ENCODE results near the gene ADCY2.

Gene ADCY2

DNA sequence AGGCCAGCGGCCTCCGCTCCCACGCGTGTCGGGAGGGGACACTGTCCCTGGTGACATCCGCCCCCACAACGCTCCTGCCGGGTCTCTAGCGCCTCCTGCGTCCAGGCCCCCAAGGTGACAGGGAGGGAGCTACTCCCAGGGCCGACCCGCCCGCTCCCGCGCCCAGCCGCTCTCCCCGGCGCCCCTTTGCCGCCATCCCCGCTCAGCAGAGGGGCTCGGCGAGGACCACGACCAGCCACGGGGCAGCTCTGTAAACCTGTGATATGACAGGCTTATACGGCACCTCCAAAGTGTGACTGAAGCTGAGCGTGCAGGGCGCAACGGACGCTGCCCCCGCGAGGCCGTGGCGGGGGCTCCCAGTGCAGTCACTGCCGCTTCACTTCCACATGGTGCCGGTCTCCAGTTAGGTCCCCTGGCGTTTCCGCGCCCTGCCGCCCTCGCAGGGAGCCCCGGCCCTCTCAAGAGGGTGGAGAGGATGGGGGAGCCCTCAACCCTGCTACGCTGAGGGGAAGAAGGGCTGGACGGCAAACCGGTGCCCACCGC is 978 bp upstream of the ADCY2 start:
- DNase-seq (ENCODE audit: low read depth, low spot score), result no peak
- in situ Hi-C loops (cut with HindIII; ENCODE audit: low sequenced_read_pairs), result no loop called here
- no peak overlapping the region for H3K4me3 ChIP-seq (ENCODE audit: low read depth, low read length)
- TF ChIP-seq, protein P1, sequence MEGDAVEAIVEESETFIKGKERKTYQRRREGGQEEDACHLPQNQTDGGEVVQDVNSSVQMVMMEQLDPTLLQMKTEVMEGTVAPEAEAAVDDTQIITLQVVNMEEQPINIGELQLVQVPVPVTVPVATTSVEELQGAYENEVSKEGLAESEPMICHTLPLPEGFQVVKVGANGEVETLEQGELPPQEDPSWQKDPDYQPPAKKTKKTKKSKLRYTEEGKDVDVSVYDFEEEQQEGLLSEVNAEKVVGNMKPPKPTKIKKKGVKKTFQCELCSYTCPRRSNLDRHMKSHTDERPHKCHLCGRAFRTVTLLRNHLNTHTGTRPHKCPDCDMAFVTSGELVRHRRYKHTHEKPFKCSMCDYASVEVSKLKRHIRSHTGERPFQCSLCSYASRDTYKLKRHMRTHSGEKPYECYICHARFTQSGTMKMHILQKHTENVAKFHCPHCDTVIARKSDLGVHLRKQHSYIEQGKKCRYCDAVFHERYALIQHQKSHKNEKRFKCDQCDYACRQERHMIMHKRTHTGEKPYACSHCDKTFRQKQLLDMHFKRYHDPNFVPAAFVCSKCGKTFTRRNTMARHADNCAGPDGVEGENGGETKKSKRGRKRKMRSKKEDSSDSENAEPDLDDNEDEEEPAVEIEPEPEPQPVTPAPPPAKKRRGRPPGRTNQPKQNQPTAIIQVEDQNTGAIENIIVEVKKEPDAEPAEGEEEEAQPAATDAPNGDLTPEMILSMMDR (IDR thresholded peaks at IDR 0.05; ENCODE audit: low read depth, low read length), result no peak

DNA sequence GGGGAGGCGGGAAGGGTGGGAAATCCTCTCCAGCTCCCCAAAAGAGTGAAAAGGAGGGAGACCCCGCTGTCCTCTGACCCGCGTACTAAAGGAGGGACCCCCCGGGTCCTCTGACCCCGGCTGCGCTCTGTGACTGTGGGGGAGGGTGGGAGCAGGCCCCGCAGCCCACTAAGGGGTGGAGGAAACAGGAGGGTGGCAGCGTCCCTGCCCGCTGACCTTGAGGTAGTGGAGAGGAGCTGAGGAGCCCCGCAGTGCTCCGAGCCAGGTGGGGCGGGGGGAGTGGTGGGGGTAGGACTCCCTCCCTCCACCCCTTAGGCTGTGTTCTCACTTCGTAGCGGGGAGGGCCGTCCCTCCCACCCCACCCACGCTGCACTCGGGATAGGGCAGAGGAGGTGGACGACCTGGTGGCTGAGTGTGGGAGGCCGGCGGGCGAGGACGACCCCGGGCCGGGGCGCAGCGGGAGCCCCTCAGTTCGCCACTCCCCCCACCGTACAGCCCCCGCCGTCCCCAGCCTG is 449 bp upstream of the ADCY2 start:
- TF ChIP-seq, protein P1 (IDR thresholded peaks at IDR 0.05; ENCODE audit: low read depth, low read length), result no peak
- in situ Hi-C loops (cut with HindIII; ENCODE audit: low sequenced_read_pairs), result no loop called here
- no peak overlapping the region for H3K4me3 ChIP-seq (ENCODE audit: low read depth, low read length)
- DNase-seq (ENCODE audit: low read depth, low spot score), result no peak

DNA sequence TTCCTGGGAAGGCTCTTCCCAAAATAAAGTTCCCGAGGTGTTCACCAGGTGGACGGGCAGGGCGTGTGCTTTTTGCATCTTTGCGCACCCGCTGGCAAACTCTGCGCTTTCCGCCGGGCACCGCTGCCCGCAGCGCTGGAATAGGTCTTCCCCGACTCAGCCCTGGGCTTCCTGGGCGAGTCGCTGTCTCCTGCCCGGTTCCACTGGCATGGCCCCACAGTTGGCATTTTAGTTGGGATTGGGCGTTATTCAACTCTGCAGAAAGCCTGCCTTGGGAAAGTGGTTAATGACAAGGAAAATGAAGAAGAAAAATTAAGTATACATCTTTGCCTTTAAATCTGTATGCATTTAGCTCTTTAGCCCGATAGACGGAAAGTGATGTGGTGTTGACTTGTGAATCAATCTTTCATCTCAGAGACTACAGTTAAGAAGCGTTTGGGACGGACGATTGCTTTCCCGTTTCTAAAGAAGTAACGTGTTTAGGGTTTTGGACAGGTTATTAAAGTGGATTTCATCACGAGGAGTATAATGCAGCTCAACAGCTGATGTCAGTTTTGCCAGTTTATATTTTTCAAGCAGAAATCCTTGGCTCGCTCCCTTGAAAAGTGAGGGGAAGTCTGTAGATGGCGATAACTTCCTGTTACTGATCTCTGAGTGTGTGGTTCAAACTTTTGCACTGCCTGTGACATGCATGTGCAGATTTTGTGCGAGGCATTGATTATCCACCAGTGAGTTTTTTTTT is 946 bp downstream of the ADCY2 start:
- TF ChIP-seq, protein P1 (IDR thresholded peaks at IDR 0.05; ENCODE audit: low read depth, low read length), result no peak
- peak; percentile 22 for DNase-seq (ENCODE audit: low read depth, low spot score)
- in situ Hi-C loops (cut with HindIII; ENCODE audit: low sequenced_read_pairs), result no loop called here
- H3K4me3 ChIP-seq (ENCODE audit: low read depth, low read length), result peak overlapping the region; percentile 22

DNA sequence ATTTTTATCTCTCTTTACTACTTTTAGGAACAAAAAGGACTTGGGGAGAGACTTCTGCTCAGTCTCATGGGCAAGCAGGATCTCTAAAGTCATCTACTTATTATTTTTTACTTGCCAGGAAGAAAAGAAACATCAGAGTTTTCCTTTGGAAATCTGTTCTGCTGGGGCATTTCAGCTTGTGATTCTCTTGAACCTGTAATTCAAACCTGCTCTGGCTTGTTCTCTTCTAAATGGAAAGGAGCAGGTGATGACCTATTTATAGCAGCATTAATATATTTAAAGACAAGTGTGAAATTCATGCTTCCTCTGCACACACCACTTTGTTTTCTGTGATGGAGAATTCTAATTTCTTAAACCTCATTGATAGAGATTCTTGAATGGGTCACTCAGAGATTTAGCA is 2.0 kb downstream of the ADCY2 start:
- H3K4me3 ChIP-seq (ENCODE audit: low read depth, low read length), result no peak overlapping the region
- TF ChIP-seq, protein P1 (IDR thresholded peaks at IDR 0.05; ENCODE audit: low read depth, low read length), result no peak
- in situ Hi-C loops (cut with HindIII; ENCODE audit: low sequenced_read_pairs), result no loop called here
- DNase-seq (ENCODE audit: low read depth, low spot score), result no peak

DNA sequence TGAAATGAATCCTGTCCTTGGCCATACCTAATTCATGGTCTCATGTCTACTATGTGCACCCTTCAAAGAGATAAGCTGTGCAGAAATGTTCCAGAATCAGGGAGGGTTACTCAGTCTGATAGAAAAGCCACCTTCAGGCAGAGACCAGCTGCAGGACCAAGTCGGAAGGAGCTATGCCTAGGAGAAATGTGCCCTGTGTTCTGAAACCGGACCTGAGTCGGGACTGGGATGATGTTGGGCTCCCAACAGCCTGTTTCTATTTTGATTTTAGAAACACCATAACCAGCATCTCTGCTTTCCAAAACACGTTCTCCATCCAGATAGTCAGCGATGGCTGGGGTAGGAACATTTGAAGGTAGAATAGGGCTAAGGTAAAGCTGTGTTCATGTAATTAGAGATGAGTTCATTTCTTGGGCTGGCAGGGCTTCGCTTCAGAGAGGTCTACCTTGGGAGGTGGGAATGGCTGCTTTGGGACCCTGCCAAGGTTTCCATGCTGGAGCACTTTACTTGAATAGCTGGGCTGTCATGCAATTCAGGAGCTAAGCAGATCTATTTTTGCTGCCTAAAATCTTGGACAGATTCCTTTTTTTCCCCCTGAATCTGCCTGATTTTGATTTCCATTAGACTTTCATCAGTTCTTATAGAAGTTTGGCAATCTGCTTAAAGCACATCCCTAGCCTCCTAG is 2.8 kb downstream of the ADCY2 start:
- TF ChIP-seq, protein P1 (IDR thresholded peaks at IDR 0.05; ENCODE audit: low read depth, low read length), result no peak
- H3K4me3 ChIP-seq (ENCODE audit: low read depth, low read length), result no peak overlapping the region
- in situ Hi-C loops (cut with HindIII; ENCODE audit: low sequenced_read_pairs), result no loop called here
- no peak for DNase-seq (ENCODE audit: low read depth, low spot score)

DNA sequence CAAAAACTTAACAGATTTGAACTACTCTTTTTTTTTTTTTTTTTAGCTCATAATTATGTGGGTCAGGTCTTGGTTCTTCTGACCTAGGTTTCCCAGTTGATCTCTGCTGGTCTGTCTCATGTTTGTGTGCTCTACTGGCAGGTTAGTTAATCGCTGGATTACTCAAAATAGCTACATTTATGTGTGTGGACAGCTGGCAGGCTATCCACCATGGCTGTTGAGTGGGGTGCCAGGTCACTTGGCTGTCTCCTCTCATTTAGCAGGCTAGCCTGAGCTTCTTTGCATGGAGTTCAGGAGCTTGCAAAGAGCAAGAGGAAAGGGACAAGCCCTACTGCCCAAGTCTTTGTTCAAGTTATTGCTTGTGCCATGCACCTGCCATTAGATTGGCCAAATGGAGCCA is 9.3 kb downstream of the ADCY2 start:
- in situ Hi-C loops (cut with HindIII; ENCODE audit: low sequenced_read_pairs), result no loop called here
- DNase-seq (ENCODE audit: low read depth, low spot score), result no peak
- TF ChIP-seq, protein P1 (IDR thresholded peaks at IDR 0.05; ENCODE audit: low read depth, low read length), result no peak
- no peak overlapping the region for H3K4me3 ChIP-seq (ENCODE audit: low read depth, low read length)
